ENCODE measurements around the gene CARMIL3. TPM values are rescaled to one million over a fixed set of nuclear protein-coding genes. Genes with fewer than 3 reads are reported as not detected.
"Not testable (repeated sequence)": the region's sequence is repeated elsewhere in the genome, so short reads cannot be mapped to it uniquely, and the experiment has no call there.

Gene CARMIL3
- 2.0 TPM for total RNA-seq

DNA sequence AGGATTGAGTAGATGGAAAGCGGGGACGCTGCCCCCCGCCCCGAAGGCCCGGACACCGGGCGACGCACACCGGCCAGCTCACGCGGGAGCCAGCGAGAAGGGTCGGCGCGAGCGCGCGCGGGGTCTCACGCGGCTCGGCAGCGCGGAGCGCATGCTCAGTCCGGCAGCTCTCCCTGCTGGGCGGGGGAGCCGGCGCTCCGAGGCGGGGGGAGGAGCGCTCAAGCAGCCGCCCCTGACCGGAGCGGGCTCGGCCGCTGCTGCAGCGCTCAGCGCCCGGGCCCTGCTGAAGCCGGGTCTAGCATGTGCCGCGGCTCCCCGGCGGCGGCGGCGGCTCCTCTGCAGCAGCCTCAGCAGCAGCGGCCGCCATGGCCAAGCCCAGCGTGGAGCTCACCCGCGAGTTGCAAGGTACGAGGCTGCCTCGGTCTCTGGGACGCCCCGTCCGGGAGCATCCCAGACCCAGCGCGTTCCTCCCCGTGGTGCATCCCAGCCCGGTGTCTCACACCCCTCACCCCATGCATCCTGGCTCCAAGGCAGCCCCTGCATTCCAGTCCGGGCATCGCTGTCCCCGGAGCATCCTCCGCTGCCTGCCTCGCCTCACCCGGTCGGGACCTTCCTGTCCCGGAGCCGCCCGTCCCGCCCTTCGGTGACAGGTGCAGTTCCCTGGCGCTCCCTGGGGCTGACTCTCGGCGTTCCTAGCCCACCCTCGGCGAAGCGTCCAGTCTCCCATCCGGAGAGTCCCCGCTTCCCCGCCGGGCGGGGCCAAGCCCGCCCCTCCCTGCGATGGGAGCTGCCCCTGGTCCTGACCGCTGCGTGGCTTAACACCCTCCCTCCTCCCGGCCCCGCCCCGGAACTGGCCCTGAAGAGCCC is at the start of gene CARMIL3:
Gene CARMIL3 (plus strand): TSS at position 221 of the 867 bp plus-strand sequence. CDS start 145 bp downstream, at position 366.
- DNase-seq (ENCODE audit: low spot score) = peak; percentile 70
- ATAC-seq = peak; percentile 91

GRCh38 chr14:24006471-24006816 is 45.4 kb upstream of the CARMIL3 start:
- peak; percentile 60 for ATAC-seq
- not testable (repeated sequence) for DNase-seq (ENCODE audit: low spot score)

- DNase-seq (ENCODE audit: low spot score) (peak; percentile 75), ATAC-seq (peak; percentile 96)
Observed at GRCh38 chr14:24006817-24007652, 44.8 kb upstream of the CARMIL3 start.

DNA sequence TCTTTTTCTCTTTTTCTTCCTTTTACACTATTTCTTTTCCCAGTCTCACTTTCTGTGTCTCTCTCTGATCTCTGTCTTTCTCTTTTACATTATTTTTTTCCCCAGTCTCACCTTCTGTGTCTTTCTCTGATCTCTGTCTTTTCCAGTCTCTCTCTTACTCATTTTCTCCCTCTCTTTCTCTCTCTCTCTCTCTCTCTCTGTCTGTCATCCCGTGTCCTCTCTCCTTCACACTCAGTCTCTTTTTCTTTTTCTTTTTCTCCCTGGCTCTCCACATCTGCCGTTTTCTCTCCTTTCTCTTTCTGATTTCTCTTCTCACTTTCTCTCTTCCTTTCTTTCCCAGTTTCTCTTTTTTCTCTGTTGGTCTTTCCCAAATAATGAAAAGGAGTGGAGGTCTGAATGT is 40.8 kb upstream of the CARMIL3 start:
- no peak for DNase-seq (ENCODE audit: low spot score)
- no peak for ATAC-seq

DNA sequence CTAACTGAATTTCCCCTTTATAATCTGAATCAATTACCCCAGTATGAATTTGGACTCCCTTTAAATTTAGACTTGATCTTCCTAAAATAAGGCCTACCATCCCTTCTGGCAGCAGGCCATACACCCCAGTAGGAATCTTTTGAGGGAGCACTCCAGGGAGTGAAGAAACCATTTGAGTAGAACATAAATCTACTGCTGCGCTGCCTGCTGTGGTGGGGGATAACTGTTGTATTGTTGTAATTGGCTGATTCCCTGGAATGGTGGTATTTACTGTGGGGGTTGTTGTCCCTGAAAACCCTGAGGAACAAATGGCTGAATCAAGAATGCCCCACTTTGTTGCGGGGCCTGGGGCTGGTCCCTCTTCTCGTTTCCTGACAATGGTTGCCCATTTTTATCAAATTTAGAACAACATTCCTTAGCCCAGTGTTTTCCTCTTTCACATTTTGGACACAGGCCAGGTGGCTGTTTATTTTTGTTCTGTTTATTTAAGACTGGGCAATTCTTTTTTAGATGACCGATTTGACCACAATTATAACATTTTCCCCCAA is 39.0 kb upstream of the CARMIL3 start:
- not testable (repeated sequence) for DNase-seq (ENCODE audit: low spot score); ATAC-seq

DNA sequence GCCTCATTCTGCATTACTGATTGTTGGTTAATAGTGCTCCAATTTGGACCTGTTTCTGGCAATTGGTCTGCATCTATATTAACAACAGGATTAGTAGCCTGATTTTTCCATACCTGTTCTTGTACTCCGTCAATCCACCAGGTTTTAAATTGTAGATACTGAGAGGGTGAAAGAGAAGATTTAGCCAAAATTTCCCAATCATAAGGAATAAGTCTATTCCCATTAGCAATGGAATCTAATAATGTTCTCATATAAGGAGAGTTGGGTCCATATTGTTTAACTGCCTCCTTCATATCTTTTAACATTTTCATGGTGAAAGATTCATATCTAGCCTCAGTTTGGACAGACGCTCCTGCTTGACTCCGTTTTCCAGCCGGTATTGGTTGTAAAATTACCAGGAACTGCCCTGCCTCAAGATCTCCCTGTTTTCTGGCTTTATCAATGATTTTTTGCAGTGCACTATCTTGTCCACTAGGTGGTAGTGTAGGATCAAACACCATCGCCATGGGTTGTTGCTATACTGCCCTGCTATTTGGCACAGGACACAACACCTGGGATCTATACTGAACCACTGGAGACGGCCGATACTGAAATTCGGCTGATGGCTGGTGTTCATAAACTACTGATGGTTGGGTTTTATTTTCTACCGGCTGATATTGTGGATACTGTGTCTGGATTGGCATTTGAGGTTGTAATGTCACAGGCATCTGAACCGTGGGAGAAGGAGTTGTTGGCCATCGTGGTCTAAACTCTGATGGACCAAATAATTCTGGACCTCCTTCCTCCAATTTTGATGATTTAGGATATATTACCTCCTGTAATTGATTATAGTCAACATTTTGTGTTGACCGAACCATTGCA is 37.9 kb upstream of the CARMIL3 start:
- ATAC-seq (peak; percentile 98), DNase-seq (ENCODE audit: low spot score) (no peak)

DNA sequence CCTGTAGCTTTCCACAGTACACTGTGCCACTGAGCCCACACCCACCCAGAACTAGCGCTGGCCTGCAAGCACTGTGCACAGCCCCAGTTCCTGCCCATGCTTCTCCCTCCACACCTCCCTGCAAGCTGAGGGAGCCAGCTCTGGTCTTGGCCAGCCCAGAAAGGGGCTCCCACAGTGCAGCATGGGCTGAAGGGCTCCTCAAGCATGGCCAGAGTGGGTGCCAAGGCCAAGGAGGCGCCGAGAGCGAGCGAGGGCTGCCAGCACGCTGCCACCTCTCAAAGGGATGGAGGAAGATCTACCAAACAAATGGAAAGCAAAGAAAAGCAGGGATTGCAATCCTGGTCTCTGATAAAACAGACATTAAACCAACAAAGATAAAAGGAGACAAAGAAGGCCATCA is 36.1 kb upstream of the CARMIL3 start:
- DNase-seq (ENCODE audit: low spot score); ATAC-seq: not testable (repeated sequence)

DNA sequence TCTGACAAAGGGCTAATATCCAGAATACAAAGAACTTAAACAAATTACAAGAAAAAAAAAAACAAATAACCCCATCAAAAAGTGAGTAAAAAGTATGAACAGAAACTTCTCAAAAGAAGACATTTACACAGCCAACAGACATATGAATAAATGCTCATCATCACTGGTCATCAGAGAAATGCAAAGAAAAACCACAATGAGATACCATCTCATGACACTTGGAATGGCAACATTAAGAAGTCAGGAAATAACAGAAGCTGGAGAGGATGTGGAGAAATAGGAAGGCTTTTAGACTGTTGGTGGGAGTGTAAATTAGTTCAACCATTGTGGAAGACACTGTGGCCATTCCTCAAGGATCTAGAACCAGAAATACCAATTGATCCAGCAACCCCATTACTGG is 32.8 kb upstream of the CARMIL3 start:
- not testable (repeated sequence) for ATAC-seq; DNase-seq (ENCODE audit: low spot score)

DNA sequence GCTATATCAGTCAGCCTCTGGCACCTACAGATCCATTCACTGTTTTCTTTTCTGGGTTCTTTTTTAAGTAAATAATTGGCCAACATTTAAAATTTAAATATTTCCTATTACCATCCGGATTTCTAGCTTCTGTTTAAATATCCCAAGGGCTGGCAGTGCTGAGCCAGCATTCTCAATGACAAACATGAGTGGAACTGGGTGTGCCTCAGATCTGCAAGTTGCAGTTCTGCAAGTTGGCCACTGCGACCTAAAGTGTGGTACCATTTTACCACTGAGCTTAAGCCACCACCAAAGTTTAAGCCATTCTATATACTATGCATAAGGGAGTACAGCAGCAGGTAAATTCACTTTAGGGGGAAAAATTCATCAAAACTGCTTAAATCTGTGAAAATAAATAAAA is 31.9 kb upstream of the CARMIL3 start:
- peak; percentile 99 for ATAC-seq
- not testable (repeated sequence) for DNase-seq (ENCODE audit: low spot score)

DNA sequence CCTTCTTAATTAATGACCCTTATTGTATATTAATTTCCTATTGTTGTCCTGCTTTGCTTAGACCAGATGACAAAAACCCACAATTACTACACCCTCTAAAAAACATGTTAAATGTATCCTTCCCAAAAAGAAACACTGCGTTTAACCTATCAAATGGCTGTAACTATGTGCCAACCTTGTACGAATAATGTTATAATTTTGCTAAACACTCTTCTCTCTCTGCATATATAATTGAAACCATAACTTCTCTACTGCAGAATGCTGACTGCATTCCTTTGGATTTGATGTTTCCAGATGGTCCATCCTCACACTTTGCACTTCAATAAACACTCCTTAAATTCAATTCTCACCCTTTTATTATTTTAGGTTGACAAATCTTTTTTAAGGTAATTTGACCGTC is 31.3 kb upstream of the CARMIL3 start:
- DNase-seq (ENCODE audit: low spot score) = not testable (repeated sequence)

DNA sequence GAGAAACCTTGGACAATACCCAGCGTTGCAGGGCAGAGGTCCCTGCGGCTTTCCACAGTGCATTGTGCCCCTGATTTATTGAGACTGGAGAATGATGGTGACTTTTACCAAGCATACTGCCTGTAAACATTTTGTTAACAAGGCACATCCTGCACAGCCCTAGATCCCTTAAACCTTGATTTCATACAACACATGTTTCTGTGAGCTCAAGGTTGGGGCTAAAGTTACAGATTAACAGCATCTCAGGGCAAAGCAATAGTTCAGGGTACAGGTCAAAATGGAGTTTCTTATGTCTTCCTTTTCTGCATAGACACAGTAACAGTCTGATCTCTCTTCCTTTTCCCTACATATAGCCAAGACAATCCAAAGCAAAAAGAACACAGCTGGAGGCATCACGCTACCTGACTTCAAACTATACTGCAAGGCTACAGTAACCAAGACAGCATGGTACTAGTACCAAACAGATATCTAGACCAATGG is 26.8 kb upstream of the CARMIL3 start:
- not testable (repeated sequence) for DNase-seq (ENCODE audit: low spot score); ATAC-seq

More for the DNA sequence above, 31.3 kb upstream of the CARMIL3 start:
- not testable (repeated sequence) for ATAC-seq

DNA sequence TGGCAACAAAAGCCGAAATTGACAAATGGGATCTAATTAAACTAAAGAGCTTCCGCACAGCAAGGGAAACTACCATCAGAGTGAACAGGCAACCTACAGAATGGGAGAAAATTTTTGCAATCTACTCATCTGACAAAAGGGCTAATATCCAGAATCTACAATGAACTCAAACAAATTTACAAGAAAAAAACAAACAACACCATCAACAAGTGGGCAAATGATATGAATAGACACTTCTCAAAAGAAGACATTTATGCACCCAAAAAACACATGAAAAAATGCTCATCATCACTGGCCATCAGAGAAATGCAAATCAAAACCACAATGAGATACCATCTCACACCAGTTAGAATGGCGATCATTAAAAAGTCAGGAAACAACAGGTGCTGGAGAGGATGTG is 22.1 kb upstream of the CARMIL3 start:
- ATAC-seq; DNase-seq (ENCODE audit: low spot score): not testable (repeated sequence)

DNA sequence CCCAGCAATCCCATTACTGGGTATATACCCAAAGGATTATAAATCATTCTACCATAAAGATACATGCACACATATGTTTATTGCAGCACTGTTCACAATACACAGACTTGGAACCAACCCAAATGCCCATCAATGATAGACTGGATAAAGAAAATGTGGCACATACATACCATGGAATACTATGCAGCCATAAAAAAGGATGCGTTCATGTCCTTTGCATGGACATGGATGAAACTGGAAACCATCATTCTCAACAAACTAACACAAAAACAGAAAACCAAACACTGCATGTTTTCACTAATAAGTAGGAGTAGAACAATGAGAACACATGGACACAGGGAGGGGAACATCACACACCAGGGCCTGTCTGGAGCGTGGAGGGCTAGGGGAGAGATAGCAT is 20.5 kb upstream of the CARMIL3 start:
- not testable (repeated sequence) for DNase-seq (ENCODE audit: low spot score); ATAC-seq

DNA sequence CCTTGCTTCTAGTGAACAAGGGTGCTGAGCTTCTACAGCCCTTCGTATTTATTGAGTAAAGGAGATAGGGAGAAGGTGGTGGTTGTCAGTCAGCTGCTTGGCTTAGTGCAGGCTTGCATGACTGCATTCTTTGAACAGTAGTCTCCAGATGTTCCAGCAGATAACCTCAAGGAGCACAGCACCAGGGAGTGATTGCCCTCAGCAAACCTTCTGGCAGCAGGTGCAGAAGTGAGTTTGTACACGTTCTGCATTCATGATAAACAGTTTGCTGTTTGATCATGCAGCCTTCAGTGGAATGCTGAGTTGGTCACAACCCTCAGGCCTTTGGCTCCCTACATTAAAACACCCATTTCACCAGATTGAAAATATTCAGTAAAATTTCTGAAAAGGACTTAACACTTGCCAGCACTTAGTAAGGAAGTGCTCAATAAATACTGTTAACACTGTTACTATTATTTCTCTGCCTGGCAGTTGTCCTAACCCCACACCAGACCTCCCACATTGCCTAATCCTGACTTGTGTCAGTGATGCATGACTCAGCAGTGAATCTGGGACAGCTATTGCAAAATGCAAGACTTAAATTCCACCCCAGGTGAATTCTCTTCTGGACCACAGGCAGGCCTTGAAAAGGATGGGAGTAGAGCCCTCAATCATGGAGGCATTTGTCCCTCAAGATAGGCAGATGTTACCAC is 18.9 kb upstream of the CARMIL3 start:
- ATAC-seq = peak; percentile 45
- peak; percentile 78 for DNase-seq (ENCODE audit: low spot score)

DNA sequence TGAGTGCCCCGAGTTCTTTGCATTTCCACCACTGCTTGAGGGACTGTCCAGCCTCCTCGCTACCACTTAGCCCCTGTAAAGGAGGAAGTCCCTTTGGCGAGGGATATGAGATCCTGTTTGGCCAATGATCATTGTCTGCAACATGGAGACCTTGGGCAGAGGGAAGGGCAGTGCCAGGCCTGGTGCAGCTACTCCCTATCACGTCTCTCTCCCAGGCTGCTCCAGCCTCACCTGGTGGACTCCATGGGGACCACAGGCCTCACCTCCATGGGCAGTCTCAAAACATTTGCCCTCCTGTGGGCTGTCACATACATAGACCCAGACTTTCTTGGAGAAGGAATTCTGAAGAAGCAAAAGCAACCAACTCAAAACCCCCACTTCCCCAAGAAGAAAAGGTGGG is 16.0 kb upstream of the CARMIL3 start:
- ATAC-seq = peak; percentile 13
- DNase-seq (ENCODE audit: low spot score) = not testable (repeated sequence)

DNA sequence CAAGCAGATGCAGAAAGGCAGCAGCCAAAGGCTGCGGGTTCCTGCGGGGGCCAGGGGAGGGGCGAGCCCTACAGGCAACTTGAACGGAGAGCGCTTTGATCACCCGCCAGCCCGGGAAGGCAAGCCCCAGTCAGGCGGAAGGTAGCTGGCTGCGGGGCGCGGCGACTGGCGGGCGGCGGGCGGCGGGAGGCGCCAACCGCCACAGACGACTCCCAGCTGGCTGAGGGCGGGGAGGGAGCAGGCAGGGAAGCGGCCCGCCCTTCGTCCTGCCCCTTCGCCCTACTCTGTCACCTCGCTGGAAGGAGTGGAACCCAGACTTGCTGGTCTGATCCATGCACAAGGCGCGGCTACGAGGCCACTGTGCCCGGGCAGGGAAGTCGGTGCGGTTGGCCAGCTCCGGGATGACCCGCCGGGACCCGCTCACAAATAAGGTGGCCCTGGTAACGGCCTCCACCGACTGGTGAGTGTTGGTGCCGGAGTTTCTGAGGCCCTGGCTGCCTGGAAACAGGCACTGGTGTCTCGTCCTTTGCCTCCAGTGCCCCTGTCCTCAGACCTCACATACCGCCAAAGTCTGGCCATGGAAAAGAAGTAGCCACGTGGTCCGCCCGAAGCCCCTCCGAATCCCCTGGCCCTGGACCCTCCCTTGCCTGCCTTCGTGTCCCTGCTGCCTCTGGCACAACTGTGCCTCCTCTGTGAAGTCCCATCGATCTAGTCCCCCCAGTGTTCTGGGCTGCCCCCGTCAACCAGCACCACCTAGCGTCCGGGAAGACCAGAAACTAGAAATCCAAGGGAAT is 15.4 kb upstream of the CARMIL3 start:
- ATAC-seq (peak; percentile 91), DNase-seq (ENCODE audit: low spot score) (peak; percentile 93)

DNA sequence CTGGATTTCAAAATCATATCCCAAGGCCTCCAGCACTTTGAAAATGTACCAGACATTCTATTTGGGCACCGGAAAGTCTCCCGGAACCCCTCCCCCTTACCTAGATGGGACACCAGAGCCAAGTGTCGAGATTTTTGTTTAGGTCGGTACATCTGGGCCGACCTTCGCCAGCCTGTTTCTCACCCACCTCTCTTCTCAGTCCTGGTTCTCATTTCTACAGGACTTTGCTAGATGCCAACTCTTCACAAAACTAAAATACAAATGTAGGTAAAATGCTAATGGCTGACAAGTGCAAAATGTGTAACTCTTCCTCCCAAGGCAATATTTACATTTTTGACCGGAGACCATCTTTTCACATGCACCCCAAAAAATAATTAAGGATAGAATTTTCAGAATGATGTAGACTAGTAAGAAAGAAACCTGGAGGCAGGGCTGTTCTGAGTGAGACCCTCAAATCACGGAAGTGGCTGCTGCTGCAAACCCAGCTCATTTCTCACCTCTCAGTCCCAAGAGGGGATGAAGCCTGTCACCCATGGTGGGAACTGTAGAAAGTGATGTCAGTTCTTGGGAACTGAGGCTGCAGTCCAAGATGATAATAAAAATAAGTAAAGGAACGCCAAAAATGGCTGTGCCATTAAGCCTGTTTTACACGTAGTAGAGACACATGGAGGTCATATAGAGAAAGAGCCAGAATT is 14.7 kb upstream of the CARMIL3 start:
- not testable (repeated sequence) for DNase-seq (ENCODE audit: low spot score); ATAC-seq

DNA sequence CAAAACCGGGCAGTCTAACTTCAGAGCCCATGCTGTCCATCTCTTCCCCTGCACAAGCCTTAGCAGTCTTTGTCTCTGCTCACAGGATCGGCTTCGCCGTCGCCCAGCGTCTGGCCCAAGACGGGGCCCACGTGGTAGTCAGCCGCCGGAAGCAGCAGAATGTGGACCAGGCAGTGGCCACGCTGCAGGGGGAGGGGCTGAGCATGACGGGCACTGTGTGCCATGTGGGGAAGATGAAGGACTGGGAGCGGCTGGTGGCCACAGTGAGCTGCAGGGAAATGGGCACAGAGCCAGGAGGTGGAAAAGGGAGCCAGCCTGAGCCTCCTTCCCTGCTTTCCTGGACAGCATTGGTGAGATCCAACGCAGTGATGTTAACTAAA is 14.2 kb upstream of the CARMIL3 start:
- ATAC-seq = no peak

More for the DNA sequence above, 14.2 kb upstream of the CARMIL3 start:
- DNase-seq (ENCODE audit: low spot score) = no peak

All from left lobe of liver (tissue), 2 donors.